ENCODE results near the gene UBQLN1.

Gene UBQLN1

GRCh38 chr9:83642793-83643192 lies 65.0 kb downstream of the UBQLN1 start:
- H3K4me3 ChIP-seq (ENCODE audit: low read length), result no peak overlapping the region
- H3F3A ChIP-seq (ENCODE audit: control insufficient read depth, insufficient read depth), result no peaks in the 10 kb centered on the region
- H3K79me2 ChIP-seq (ENCODE audit: control insufficient read depth, low read length), result no peaks in the 10 kb centered on the region
- H3K4me2 ChIP-seq (ENCODE audit: low read length), result no peak overlapping the region
- no peaks in the 10 kb centered on the region for H3K9me3 ChIP-seq (ENCODE audit: control insufficient read depth, insufficient read depth, low read length)
- H4K20me1 ChIP-seq (ENCODE audit: control insufficient read depth, insufficient read depth, low read depth, low read length), result no peaks in the 10 kb centered on the region
- TF ChIP-seq EZH2phosphoT487 (IDR thresholded peaks at IDR 0.05; ENCODE audit: borderline replicate concordance, low read length), result no peak
- TF ChIP-seq, protein P1, sequence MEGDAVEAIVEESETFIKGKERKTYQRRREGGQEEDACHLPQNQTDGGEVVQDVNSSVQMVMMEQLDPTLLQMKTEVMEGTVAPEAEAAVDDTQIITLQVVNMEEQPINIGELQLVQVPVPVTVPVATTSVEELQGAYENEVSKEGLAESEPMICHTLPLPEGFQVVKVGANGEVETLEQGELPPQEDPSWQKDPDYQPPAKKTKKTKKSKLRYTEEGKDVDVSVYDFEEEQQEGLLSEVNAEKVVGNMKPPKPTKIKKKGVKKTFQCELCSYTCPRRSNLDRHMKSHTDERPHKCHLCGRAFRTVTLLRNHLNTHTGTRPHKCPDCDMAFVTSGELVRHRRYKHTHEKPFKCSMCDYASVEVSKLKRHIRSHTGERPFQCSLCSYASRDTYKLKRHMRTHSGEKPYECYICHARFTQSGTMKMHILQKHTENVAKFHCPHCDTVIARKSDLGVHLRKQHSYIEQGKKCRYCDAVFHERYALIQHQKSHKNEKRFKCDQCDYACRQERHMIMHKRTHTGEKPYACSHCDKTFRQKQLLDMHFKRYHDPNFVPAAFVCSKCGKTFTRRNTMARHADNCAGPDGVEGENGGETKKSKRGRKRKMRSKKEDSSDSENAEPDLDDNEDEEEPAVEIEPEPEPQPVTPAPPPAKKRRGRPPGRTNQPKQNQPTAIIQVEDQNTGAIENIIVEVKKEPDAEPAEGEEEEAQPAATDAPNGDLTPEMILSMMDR (IDR thresholded peaks at IDR 0.05; ENCODE audit: low read depth, low read length, poor library complexity, severe bottlenecking), result no peak
- H3K36me3 ChIP-seq (ENCODE audit: control insufficient read depth, low read length), result no peaks in the 10 kb centered on the region
- H3K27me3 ChIP-seq (ENCODE audit: control insufficient read depth, low read length), result no peaks in the 10 kb centered on the region
- H3K27ac ChIP-seq (ENCODE audit: low read depth, low read length), result no peak overlapping the region
- H3K4me1 ChIP-seq (ENCODE audit: control insufficient read depth, low read length), result no peaks in the 10 kb centered on the region
- H3K9me2 ChIP-seq (replicated peaks; ENCODE audit: control insufficient read depth, low read length), result no peaks in the 10 kb centered on the region

DNA sequence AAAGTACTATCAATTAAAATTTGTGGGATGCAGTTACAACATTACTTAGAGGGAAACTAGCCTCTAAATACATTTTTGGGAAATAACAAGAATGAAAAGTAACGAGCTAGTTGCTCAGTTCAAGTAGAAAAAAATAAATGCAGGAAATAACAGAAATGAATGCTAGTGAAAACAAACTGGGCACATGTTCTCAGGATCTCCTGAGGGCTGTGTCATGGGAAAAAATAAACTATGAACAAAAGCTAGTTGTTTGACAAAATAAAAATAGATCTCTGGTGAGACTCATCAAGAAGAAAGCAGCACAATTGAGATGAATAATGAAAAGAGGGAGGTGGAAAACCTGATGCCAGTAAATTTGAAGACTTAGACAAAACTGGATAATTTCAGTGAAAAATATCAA lies 68.5 kb downstream of the UBQLN1 start:
- Histone ChIP-seq H3K9me3 (ENCODE audit: control insufficient read depth, insufficient read depth, low read length) (no peaks in the 10 kb centered on the region), H3K4me1 (ENCODE audit: control insufficient read depth, low read length) (no peaks in the 10 kb centered on the region), H3K36me3 (ENCODE audit: control insufficient read depth, low read length) (no peaks in the 10 kb centered on the region), H3K9me2 (replicated peaks; ENCODE audit: control insufficient read depth, low read length) (no peaks in the 10 kb centered on the region), H3K27me3 (ENCODE audit: control insufficient read depth, low read length) (no peaks in the 10 kb centered on the region), H3F3A (ENCODE audit: control insufficient read depth, insufficient read depth) (no peaks in the 10 kb centered on the region), H3K4me3 (ENCODE audit: low read length) (no peak overlapping the region), H3K79me2 (ENCODE audit: control insufficient read depth, low read length) (no peaks in the 10 kb centered on the region), H4K20me1 (ENCODE audit: control insufficient read depth, insufficient read depth, low read depth, low read length) (no peaks in the 10 kb centered on the region), H3K27ac (ENCODE audit: low read depth, low read length) (no peak overlapping the region), H3K4me2 (ENCODE audit: low read length) (no peak overlapping the region)
- TF ChIP-seq, protein P1 (IDR thresholded peaks at IDR 0.05; ENCODE audit: low read depth, low read length, poor library complexity, severe bottlenecking), result no peak
- TF ChIP-seq EZH2phosphoT487 (IDR thresholded peaks at IDR 0.05; ENCODE audit: borderline replicate concordance, low read length), result no peak

GRCh38 chr9:83637389-83637788 lies 70.4 kb downstream of the UBQLN1 start:
- H3F3A ChIP-seq (ENCODE audit: control insufficient read depth, insufficient read depth), result no peaks in the 10 kb centered on the region
- no peaks in the 10 kb centered on the region for H3K27me3 ChIP-seq (ENCODE audit: control insufficient read depth, low read length)
- no peak overlapping the region for H3K27ac ChIP-seq (ENCODE audit: low read depth, low read length)
- no peak overlapping the region for H3K4me2 ChIP-seq (ENCODE audit: low read length)
- no peaks in the 10 kb centered on the region for H3K4me1 ChIP-seq (ENCODE audit: control insufficient read depth, low read length)
- H3K36me3 ChIP-seq (ENCODE audit: control insufficient read depth, low read length), result no peaks in the 10 kb centered on the region
- TF ChIP-seq, protein P1 (IDR thresholded peaks at IDR 0.05; ENCODE audit: low read depth, low read length, poor library complexity, severe bottlenecking), result no peak
- TF ChIP-seq EZH2phosphoT487 (IDR thresholded peaks at IDR 0.05; ENCODE audit: borderline replicate concordance, low read length), result no peak
- no peak overlapping the region for H3K4me3 ChIP-seq (ENCODE audit: low read length)
- no peaks in the 10 kb centered on the region for H3K9me3 ChIP-seq (ENCODE audit: control insufficient read depth, insufficient read depth, low read length)
- no peaks in the 10 kb centered on the region for H4K20me1 ChIP-seq (ENCODE audit: control insufficient read depth, insufficient read depth, low read depth, low read length)
- H3K9me2 ChIP-seq (replicated peaks; ENCODE audit: control insufficient read depth, low read length), result no peaks in the 10 kb centered on the region
- no peaks in the 10 kb centered on the region for H3K79me2 ChIP-seq (ENCODE audit: control insufficient read depth, low read length)

DNA sequence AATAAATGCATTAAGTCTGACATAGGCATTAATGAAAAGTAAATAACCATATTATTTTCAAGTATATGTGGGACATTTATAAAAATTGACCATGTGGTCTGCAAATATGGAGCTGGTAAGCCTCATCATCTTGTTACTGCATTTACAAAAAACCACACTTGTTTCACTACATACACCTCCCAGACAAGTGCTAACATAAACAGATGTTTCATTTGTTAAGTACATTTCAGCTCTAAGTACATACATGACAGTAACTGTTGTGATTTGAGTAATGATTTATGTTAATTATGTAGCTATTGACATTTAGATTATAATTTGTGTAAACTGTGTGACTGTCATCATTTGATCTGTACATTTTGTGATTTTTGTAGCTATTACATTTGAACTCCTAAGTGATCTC lies 70.9 kb downstream of the UBQLN1 start:
- H3K4me1 ChIP-seq (ENCODE audit: control insufficient read depth, low read length), result no peaks in the 10 kb centered on the region
- H3K4me2 ChIP-seq (ENCODE audit: low read length), result no peak overlapping the region
- H4K20me1 ChIP-seq (ENCODE audit: control insufficient read depth, insufficient read depth, low read depth, low read length), result no peaks in the 10 kb centered on the region
- H3K9me2 ChIP-seq (replicated peaks; ENCODE audit: control insufficient read depth, low read length), result no peaks in the 10 kb centered on the region
- H3K27ac ChIP-seq (ENCODE audit: low read depth, low read length), result no peak overlapping the region
- TF ChIP-seq, protein P1 (IDR thresholded peaks at IDR 0.05; ENCODE audit: low read depth, low read length, poor library complexity, severe bottlenecking), result no peak
- TF ChIP-seq EZH2phosphoT487 (IDR thresholded peaks at IDR 0.05; ENCODE audit: borderline replicate concordance, low read length), result no peak
- H3K27me3 ChIP-seq (ENCODE audit: control insufficient read depth, low read length), result no peaks in the 10 kb centered on the region
- H3K9me3 ChIP-seq (ENCODE audit: control insufficient read depth, insufficient read depth, low read length), result no peaks in the 10 kb centered on the region
- no peaks in the 10 kb centered on the region for H3K36me3 ChIP-seq (ENCODE audit: control insufficient read depth, low read length)
- H3K79me2 ChIP-seq (ENCODE audit: control insufficient read depth, low read length), result no peaks in the 10 kb centered on the region
- no peak overlapping the region for H3K4me3 ChIP-seq (ENCODE audit: low read length)
- no peaks in the 10 kb centered on the region for H3F3A ChIP-seq (ENCODE audit: control insufficient read depth, insufficient read depth)
